CD4-positive, CD25-positive, alpha-beta regulatory T cell (primary cell): Measurements from ENCODE around the gene TNFAIP2. TPM values are rescaled to one million over a fixed set of nuclear protein-coding genes. Genes with fewer than 3 reads are reported as not detected.

Experiments used
- ATAC-seq, 2 donors: fragments of 150-1000 bp; cut with Tn5 transposase; one replicate each; pipeline ENCODE4 v1.10.0; 2021; ENCODE audit warnings: low read depth in 2 of 2, moderate number of reproducible peaks in 2 of 2, moderate library complexity in 1 of 2
- DNase-seq, 3 donors: peaks; one replicate each; pipeline versions ENCODE4 v3.0.0 to v3.0.0-alpha.2; 2012 to 2022; ENCODE audit warnings: mixed read lengths in 1 of 3
- H3K27ac ChIP-seq: one replicate; pipeline ENCODE4 v1.7.0; 2013; ENCODE audit warnings: mild to moderate bottlenecking, low read length; ENCODE audit not compliant: insufficient read depth, poor library complexity, severe bottlenecking
- H3K27me3 ChIP-seq: one replicate; pipeline ENCODE4 v1.7.0; 2013; ENCODE audit warnings: low read length; ENCODE audit not compliant: control insufficient read depth, insufficient read depth
- H3K36me3 ChIP-seq: one replicate; pipeline ENCODE4 v1.7.0; 2013; ENCODE audit warnings: mild to moderate bottlenecking, low read length, moderate library complexity; ENCODE audit not compliant: control insufficient read depth, insufficient read depth
- H3K4me1 ChIP-seq: 2 replicates; pipeline ENCODE4 v1.7.0; 2013; ENCODE audit warnings: mild to moderate bottlenecking, low read length; ENCODE audit not compliant: insufficient read depth, control insufficient read depth, poor library complexity, severe bottlenecking
- H3K4me3 ChIP-seq: one replicate; pipeline ENCODE4 v1.7.0; 2013; ENCODE audit warnings: low read depth, mild to moderate bottlenecking, low read length, moderate library complexity
- H3K9me3 ChIP-seq, 2 experiments: 1 replicate in 1 of 2; 2 replicates in 1 of 2; pipeline ENCODE4 v1.7.0; 2013; ENCODE audit warnings: low read length in 2 of 2, mild to moderate bottlenecking in 1 of 2, moderate library complexity in 1 of 2; ENCODE audit not compliant: control insufficient read depth in 2 of 2
- H3K27ac Mint-ChIP-seq, 3 donors: one replicate each; pipeline ENCODE4 v1.8.0; 2020 to 2022; ENCODE audit warnings: mild to moderate bottlenecking in 3 of 3, mixed read lengths in 3 of 3, moderate library complexity in 2 of 3
- H3K27me3 Mint-ChIP-seq: one replicate; pipeline ENCODE4 v1.8.0; 2022; ENCODE audit warnings: mild to moderate bottlenecking, mixed read lengths
- H3K36me3 Mint-ChIP-seq: one replicate; pipeline ENCODE4 v1.8.0; 2020; ENCODE audit warnings: mixed read lengths
- H3K4me1 Mint-ChIP-seq, 4 donors: one replicate each; pipeline ENCODE4 v1.8.0; 2020 to 2022; ENCODE audit warnings: mixed read lengths in 4 of 4, mild to moderate bottlenecking in 1 of 4
- H3K4me3 Mint-ChIP-seq, 4 donors: one replicate each; pipeline ENCODE4 v1.8.0; 2020 to 2022; ENCODE audit warnings: mild to moderate bottlenecking in 4 of 4, mixed read lengths in 4 of 4, moderate library complexity in 3 of 4
- H3K9me3 Mint-ChIP-seq, 7 donors: one replicate each; pipeline ENCODE4 v1.8.0; 2020 to 2022; ENCODE audit warnings: mixed read lengths in 7 of 7, mild to moderate bottlenecking in 3 of 7, moderate library complexity in 2 of 7
- polyA plus RNA-seq, 4 donors: library from polyadenylated mRNA; unstranded; fragments of 300-500 nt; fragmentation: Illumina TruSeq; gene quantifications; one replicate each; pipeline ENCODE4 v1.2.3, GENCODE V29; 2021
- total RNA-seq: library from RNA; stranded (reverse); gene quantifications from one replicate; pipeline ENCODE4 v1.2.3, GENCODE V29; 2022

TNFAIP2 gene
- total and polyA plus RNA-seq, 5 donors from 2014 or later: 0.64 TPM; not detected in 4

DNA sequence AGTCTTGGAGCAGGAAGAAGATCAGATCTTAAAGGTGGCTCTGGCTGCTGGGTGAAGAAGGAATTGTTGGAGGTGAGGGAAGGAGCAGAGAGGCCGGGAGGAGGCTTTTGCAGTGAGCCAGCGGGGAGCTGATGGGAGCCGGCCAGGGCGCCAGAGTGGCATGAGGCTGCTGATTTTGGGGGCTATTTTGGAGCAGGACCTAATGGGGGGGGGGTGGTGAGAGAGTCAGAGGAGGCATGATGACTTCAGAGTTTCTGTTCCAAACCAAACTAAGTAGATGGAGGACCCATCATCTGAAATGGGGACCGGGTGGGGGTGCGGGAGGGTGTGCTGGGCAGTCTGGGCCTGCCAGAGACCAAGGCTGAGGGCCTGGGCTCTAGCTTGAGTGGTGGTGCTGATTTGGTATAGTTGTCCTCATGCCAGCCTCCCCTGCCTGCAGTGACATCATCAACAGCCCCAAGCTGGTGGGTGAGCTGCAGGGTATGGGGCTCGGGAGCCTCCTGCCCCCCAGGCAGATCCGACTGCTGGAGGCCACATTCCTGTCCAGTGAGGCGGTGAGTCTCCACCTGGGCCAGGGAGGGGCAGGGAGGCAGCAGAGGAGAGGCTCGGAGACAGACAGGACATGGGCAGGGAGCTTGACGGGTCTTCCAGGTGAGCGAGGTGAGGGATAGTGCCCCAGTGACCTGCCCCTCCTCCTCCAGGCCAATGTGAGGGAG is 6.2 kb downstream of the TNFAIP2 start:
- Mint-ChIP-seq H3K36me3 (no peaks in the 10 kb centered on the region), H3K4me1 (no peaks in the 10 kb centered on the region), H3K27me3 (peaks cover under 1% of the 10 kb centered on the region), H3K4me3 (no peak overlapping the region), H3K9me3 (peaks cover 0 to 2% (median 0%) of the 10 kb centered on the region in 7 donors), H3K27ac (no peak overlapping the region)
- H3K9me3 ChIP-seq: no peaks in the 10 kb centered on the region
- ATAC-seq: no peak
- no peak for DNase-seq
- H3K27ac ChIP-seq: no peak overlapping the region
- no peak overlapping the region for H3K4me3 ChIP-seq
- H3K36me3 ChIP-seq: no peaks in the 10 kb centered on the region
- no peaks in the 10 kb centered on the region for H3K27me3 ChIP-seq
- no peaks in the 10 kb centered on the region for H3K4me1 ChIP-seq

DNA sequence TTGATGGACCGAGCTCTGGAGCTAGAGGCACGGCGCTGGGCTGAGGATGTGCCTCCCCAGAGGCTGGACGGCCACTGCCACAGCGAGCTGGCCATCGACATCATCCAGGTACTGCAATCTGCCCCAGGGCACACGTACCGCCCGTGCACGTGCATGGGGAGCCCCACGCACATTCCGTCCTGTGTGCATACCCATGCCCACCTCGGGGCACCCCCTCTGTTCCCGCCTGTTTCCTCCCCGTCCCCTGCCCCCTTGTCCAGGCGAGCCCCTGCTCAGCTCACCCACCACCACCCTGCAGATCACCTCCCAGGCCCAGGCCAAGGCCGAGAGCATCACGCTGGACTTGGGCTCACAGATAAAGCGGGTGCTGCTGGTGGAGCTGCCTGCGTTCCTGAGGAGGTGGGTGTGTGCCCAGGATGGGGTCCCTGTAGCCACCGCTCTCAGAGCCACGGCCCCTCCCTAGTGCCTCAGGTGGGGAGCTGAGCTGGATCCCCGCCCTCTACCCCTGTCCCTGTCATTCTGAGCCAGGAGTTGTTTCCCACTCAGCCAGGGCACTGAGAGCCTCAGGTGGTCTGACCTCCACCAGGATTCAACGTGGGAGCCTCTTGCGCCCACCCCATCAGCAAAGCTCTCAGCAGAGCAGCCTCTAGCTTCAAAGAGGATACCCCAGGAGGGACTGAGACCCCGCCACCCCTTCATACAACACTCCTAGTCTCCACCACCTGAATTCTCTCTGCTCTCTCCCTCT is 6.9 kb downstream of the TNFAIP2 start:
- DNase-seq (no peak), ATAC-seq (no peak)
- Histone ChIP-seq H3K27me3 (no peaks in the 10 kb centered on the region), H3K4me3 (no peak overlapping the region), H3K27ac (no peak overlapping the region), H3K4me1 (no peaks in the 10 kb centered on the region), H3K9me3 (no peaks in the 10 kb centered on the region), H3K36me3 (no peaks in the 10 kb centered on the region)
- H3K4me1 Mint-ChIP-seq: no peaks in the 10 kb centered on the region
- H3K27ac Mint-ChIP-seq: no peak overlapping the region
- no peaks in the 10 kb centered on the region for H3K27me3 Mint-ChIP-seq
- H3K4me3 Mint-ChIP-seq: no peak overlapping the region
- no peaks in the 10 kb centered on the region for H3K36me3 Mint-ChIP-seq
- peaks cover 0 to 2% (median 0%) of the 10 kb centered on the region in 7 donors for H3K9me3 Mint-ChIP-seq

- Mint-ChIP-seq H3K36me3 (no peaks in the 10 kb centered on the region), H3K4me3 (no peak overlapping the region), H3K27ac (no peak overlapping the region), H3K9me3 (peaks cover 0 to 2% (median 0%) of the 10 kb centered on the region in 7 donors), H3K4me1 (no peaks in the 10 kb centered on the region), H3K27me3 (no peaks in the 10 kb centered on the region)
- Histone ChIP-seq H3K4me3 (no peak overlapping the region), H3K27me3 (no peaks in the 10 kb centered on the region), H3K4me1 (no peaks in the 10 kb centered on the region), H3K9me3 (no peaks in the 10 kb centered on the region), H3K27ac (no peak overlapping the region), H3K36me3 (no peaks in the 10 kb centered on the region)
- DNase-seq (no peak), ATAC-seq (no peak)
These were observed 7.7 kb downstream of the TNFAIP2 start for GRCh38 chr14:103130965-103131364.

- Histone ChIP-seq H3K4me1 (no peaks in the 10 kb centered on the region), H3K36me3 (no peaks in the 10 kb centered on the region), H3K9me3 (no peaks in the 10 kb centered on the region), H3K27ac (no peak overlapping the region), H3K4me3 (no peak overlapping the region), H3K27me3 (no peaks in the 10 kb centered on the region)
- no peaks in the 10 kb centered on the region for H3K4me1 Mint-ChIP-seq
- H3K27ac Mint-ChIP-seq: no peak overlapping the region
- DNase-seq (no peak), ATAC-seq (no peak)
- H3K27me3 Mint-ChIP-seq: no peaks in the 10 kb centered on the region
- no peaks in the 10 kb centered on the region for H3K36me3 Mint-ChIP-seq
- peaks cover 0 to 2% (median 0%) of the 10 kb centered on the region in 7 donors for H3K9me3 Mint-ChIP-seq
- H3K4me3 Mint-ChIP-seq: no peak overlapping the region
These were observed 8.3 kb downstream of the TNFAIP2 start for GRCh38 chr14:103131580-103131979.

DNA sequence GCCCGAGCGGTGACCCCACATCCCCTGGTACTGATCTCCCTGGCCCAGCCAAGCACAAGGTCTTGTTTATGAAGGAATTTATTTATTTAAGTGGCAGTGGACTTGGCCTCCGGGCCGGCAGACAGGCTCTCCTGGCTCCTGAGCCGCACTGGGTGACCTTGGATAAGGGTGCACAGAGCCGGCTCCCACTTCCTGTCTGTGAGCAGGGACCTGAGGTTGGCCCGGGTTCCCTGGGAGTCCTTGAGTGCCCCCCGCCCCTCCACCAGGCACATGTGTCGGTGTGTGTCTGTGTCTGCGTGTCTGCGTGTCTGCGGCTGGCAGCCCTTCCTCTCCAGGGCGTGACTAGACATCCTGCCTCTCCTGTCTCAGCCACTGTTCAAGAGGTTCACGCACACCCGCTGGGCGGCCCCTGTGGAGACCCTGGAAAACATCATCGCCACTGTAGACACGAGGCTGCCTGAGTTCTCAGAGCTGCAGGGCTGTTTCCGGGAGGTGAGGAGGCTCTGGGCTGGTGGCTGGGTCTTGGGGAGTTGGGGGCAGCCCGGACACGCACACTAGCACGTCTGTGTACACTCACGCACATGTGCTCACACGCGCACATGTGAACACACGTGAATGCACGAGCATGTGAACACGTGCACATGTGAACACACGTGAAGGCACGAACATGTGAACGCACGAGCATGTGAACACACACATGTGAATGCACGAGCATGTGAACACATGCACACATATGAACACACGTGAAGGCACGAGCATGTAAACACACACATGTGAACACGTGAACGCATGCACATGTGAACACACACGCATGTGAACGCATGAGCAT is 9.3 kb downstream of the TNFAIP2 start:
- DNase-seq (no peak), ATAC-seq (peak in 1 of 2 donors; percentile 15)
- no peak overlapping the region for H3K4me3 Mint-ChIP-seq

DNA sequence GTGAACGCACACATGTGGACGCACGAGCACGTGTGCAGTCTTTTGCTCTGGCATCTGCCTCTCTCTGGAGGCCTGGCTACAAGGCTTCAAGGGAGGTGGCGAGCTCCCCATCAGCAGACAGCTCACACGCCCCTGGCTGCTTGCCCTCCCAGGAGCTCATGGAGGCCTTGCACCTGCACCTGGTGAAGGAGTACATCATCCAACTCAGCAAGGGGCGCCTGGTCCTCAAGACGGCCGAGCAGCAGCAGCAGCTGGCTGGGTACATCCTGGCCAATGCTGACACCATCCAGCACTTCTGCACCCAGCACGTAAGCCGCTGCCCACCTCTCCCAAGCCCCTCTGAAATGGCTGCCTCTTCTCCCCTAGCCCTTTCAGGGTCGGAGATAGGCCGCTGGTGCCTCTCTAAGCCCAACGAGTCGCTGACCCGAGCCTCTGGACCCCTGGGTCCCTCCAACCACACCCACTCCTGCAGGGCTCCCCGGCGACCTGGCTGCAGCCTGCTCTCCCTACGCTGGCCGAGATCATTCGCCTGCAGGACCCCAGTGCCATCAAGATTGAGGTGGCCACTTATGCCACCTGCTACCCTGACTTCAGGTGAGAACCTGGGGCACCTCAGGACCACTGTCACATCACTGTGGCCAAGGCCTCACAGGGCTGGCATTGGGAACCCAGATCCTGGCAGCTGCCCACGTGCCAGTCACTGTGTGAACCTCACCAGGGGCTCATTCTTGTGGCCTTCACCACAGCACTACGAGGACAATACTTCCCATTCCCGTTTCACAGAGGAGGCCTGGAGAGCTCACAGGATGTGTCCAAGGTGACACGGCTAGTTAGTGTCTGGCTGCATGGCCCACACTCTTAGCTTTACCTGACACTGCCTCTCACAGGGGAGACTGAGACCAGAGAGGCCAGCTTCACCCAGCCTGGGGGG is 10.2 kb downstream of the TNFAIP2 start:
- Mint-ChIP-seq H3K9me3 (peaks cover 0 to 2% (median 0%) of the 10 kb centered on the region in 7 donors), H3K27ac (no peak overlapping the region), H3K4me1 (no peaks in the 10 kb centered on the region), H3K36me3 (no peaks in the 10 kb centered on the region), H3K27me3 (peaks cover 5% of the 10 kb centered on the region), H3K4me3 (no peak overlapping the region)
- H3K4me1 ChIP-seq: no peaks in the 10 kb centered on the region
- DNase-seq (no peak), ATAC-seq (no peak)
- H3K4me3 ChIP-seq: no peak overlapping the region
- H3K36me3 ChIP-seq: no peaks in the 10 kb centered on the region
- H3K9me3 ChIP-seq: no peaks in the 10 kb centered on the region
- H3K27me3 ChIP-seq: no peaks in the 10 kb centered on the region
- H3K27ac ChIP-seq: no peak overlapping the region

More for the DNA sequence above, 9.3 kb downstream of the TNFAIP2 start:
- Mint-ChIP-seq H3K27me3 (peaks cover 2% of the 10 kb centered on the region), H3K27ac (no peak overlapping the region), H3K36me3 (no peaks in the 10 kb centered on the region), H3K9me3 (peaks cover 0 to 2% (median 0%) of the 10 kb centered on the region in 7 donors), H3K4me1 (no peaks in the 10 kb centered on the region)
- Histone ChIP-seq H3K36me3 (no peaks in the 10 kb centered on the region), H3K4me3 (no peak overlapping the region), H3K27me3 (no peaks in the 10 kb centered on the region), H3K4me1 (no peaks in the 10 kb centered on the region), H3K27ac (no peak overlapping the region), H3K9me3 (no peaks in the 10 kb centered on the region)

DNA sequence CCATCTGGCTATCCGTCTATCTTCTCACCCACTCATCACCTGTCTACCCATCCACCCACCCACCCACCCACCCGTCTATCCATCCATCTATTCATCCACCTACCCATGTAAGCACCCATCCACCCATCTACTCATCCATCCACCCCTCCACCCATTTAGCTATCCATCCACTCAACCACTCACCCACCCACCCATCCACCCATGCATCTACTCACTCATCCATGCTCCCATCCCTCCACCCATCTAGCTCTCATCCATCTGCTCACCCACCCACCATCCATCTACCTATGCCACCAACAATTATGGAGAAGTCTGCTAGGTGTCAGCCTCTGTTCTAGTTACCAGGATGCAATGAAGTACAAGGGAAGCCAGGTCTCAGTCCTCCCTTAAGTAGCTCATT is 11.1 kb downstream of the TNFAIP2 start:
- no peak overlapping the region for H3K4me3 ChIP-seq
- ATAC-seq: no peak
- no peak overlapping the region for H3K4me3 Mint-ChIP-seq
- H3K27ac Mint-ChIP-seq: no peak overlapping the region
- no peak for DNase-seq
- peaks cover 10% of the 10 kb centered on the region for H3K27me3 Mint-ChIP-seq
- no peaks in the 10 kb centered on the region for H3K4me1 Mint-ChIP-seq
- H3K36me3 ChIP-seq: no peaks in the 10 kb centered on the region
- no peak overlapping the region for H3K27ac ChIP-seq
- no peaks in the 10 kb centered on the region for H3K4me1 ChIP-seq
- no peaks in the 10 kb centered on the region for H3K27me3 ChIP-seq
- peaks cover 0 to 2% (median 0%) of the 10 kb centered on the region in 7 donors for H3K9me3 Mint-ChIP-seq
- no peaks in the 10 kb centered on the region for H3K9me3 ChIP-seq
- H3K36me3 Mint-ChIP-seq: no peaks in the 10 kb centered on the region
